HCT116 (cell line): Measurements from ENCODE around the gene FILIP1.

Experiments
- CTCF ChIP-seq, 3 experiments: fragments of 200-600 bp in 1 of 3; sonication (generic) in 1 of 3; IDR thresholded peaks in 2 of 3; conservative IDR thresholded peaks in 1 of 3; 2 replicates each; pipeline ENCODE4 v1.5.1; 2012 to 2017; ENCODE audit warnings: low read depth in 2 of 3, low read length in 2 of 3, antibody characterized with exemption in 1 of 3, borderline replicate concordance in 1 of 3, control low read depth in 1 of 3, mild to moderate bottlenecking in 1 of 3, mixed read lengths in 1 of 3, mixed run types in 1 of 3, moderate library complexity in 1 of 3; ENCODE audit not compliant: insufficient read depth in 1 of 3
- ELF1 ChIP-seq: IDR thresholded peaks from 2 replicates; pipeline ENCODE4 v1.6.1; 2012; ENCODE audit warnings: low read depth, borderline replicate concordance
- EZH2 ChIP-seq: fragments of 200-600 bp; sonication (generic); IDR thresholded peaks from 2 replicates; pipeline ENCODE4 v1.6.1; 2017; ENCODE audit warnings: antibody characterized with exemption, mixed run types
- FOSL1 ChIP-seq: IDR thresholded peaks from 2 replicates; pipeline ENCODE4 v1.6.1; 2012; ENCODE audit warnings: low read depth
- POLR2A ChIP-seq: IDR thresholded peaks from 2 replicates; pipeline ENCODE4 v1.7.0; 2011; ENCODE audit warnings: borderline replicate concordance; ENCODE audit not compliant: insufficient read depth, insufficient read length; ENCODE audit errors: extremely low read depth
- POLR2AphosphoS5 ChIP-seq: IDR thresholded peaks from 2 replicates; pipeline ENCODE4 v1.6.1; 2011; ENCODE audit warnings: mild to moderate bottlenecking, low read depth, low read length, moderate library complexity
- REST ChIP-seq: IDR thresholded peaks from 2 replicates; pipeline ENCODE4 v1.6.1; 2012; ENCODE audit warnings: low read depth
- SP1 ChIP-seq: IDR thresholded peaks from 2 replicates; pipeline ENCODE4 v1.6.1; 2012; ENCODE audit warnings: low read depth
- TCF7L2 ChIP-seq: IDR thresholded peaks from 2 replicates; pipeline ENCODE4 v1.7.0; 2011; ENCODE audit warnings: borderline replicate concordance, inconsistent platforms; ENCODE audit not compliant: insufficient read depth, insufficient read length; ENCODE audit errors: extremely low read depth
- YY1 ChIP-seq: IDR thresholded peaks from 2 replicates; pipeline ENCODE4 v1.6.1; 2011; ENCODE audit warnings: low read length, low read depth, moderate library complexity, mild to moderate bottlenecking; ENCODE audit not compliant: insufficient replicate concordance; ENCODE audit errors: extremely low read depth
- ZBTB33 ChIP-seq: IDR thresholded peaks from 2 replicates; pipeline ENCODE4 v1.6.1; 2011; ENCODE audit warnings: mild to moderate bottlenecking, low read length, moderate library complexity; ENCODE audit not compliant: insufficient replicate concordance; ENCODE audit errors: extremely low read depth
- ZFX ChIP-seq: fragments of 450-650 bp; IDR thresholded peaks from 2 replicates; pipeline ENCODE4 v1.6.1; 2017
- ZNF274 ChIP-seq: fragments of 200-500 bp; sonication (Bioruptor generic); IDR thresholded peaks from 2 replicates; pipeline ENCODE4 v1.6.1; 2014; ENCODE audit warnings: mild to moderate bottlenecking, low read depth, low read length, inconsistent platforms

- no peak for TF ChIP-seq ZFX
- no peak for TF ChIP-seq ZNF274
- no peak for TF ChIP-seq YY1
- TF ChIP-seq POLR2A: no peak
- no peak for TF ChIP-seq CTCF (IDR thresholded peaks at IDR 0.05 in 2 of 3, conservative IDR thresholded peaks at IDR 0.05 in 1 of 3; ENCODE audit: borderline replicate concordance in 1 of 3, insufficient read depth in 1 of 3, low read depth in 2 of 3, low read length in 2 of 3)
- no peak for TF ChIP-seq REST
- TF ChIP-seq TCF7L2: no peak
- TF ChIP-seq EZH2: no peak
- no peak for TF ChIP-seq POLR2AphosphoS5
- TF ChIP-seq SP1: no peak
- no peak for TF ChIP-seq FOSL1
- TF ChIP-seq ELF1: no peak
- TF ChIP-seq ZBTB33: no peak
These were observed 62.8 kb downstream of the FILIP1 start for GRCh38 chr6:75430631-75431325.
